NCI-H345 (cell line): Measurements from ENCODE around the gene MYO15A.

Experiments
- DNase-seq: peaks from one replicate; lab custom pipeline; 2025; lab: John Stamatoyannopoulos, UW

MYO15A gene

GRCh38 chr17:18159551-18160120 lies 51.1 kb downstream of the MYO15A start:
- no peak for DNase-seq

- no peak for DNase-seq
Measured at GRCh38 chr17:18160128-18160856, 51.7 kb downstream of the MYO15A start.

GRCh38 chr17:18161207-18162145 lies 52.9 kb downstream of the MYO15A start:
- DNase-seq = no peak

GRCh38 chr17:18163547-18163946 lies 55.0 kb downstream of the MYO15A start:
- DNase-seq = no peak

GRCh38 chr17:18166894-18167293 lies 58.3 kb downstream of the MYO15A start:
- DNase-seq = no peak

- DNase-seq = no peak
Measured at GRCh38 chr17:18167421-18167820, 58.9 kb downstream of the MYO15A start.

- no peak for DNase-seq
Measured at GRCh38 chr17:18172531-18173278, 64.1 kb downstream of the MYO15A start.

GRCh38 chr17:18173740-18174139 lies 65.2 kb downstream of the MYO15A start:
- no peak for DNase-seq

GRCh38 chr17:18176176-18176575 lies 67.6 kb downstream of the MYO15A start:
- no peak for DNase-seq

- no peak for DNase-seq
Measured at GRCh38 chr17:18177133-18177532, 68.6 kb downstream of the MYO15A start.

GRCh38 chr17:18177722-18178121 lies 69.2 kb downstream of the MYO15A start:
- no peak for DNase-seq

- no peak for DNase-seq
Measured at GRCh38 chr17:18179196-18179595, 70.6 kb downstream of the MYO15A start.

- no peak for DNase-seq
Measured at GRCh38 chr17:18179804-18180203, 71.2 kb downstream of the MYO15A start.

GRCh38 chr17:18181358-18181757 lies 72.8 kb downstream of the MYO15A start:
- no peak for DNase-seq

GRCh38 chr17:18182110-18182977 lies 73.8 kb downstream of the MYO15A start:
- no peak for DNase-seq

- DNase-seq = peak; percentile 59
Measured at GRCh38 chr17:18182978-18183333, 74.4 kb downstream of the MYO15A start.

- DNase-seq = peak; percentile 97
Measured at GRCh38 chr17:18183334-18184142, 75.0 kb downstream of the MYO15A start, which contains the start of gene ALKBH5. Gene ALKBH5, plus strand, starts transcription at chr17:18183828. Its CDS starts 416 bp downstream, at chr17:18184244.

GRCh38 chr17:18184143-18185031 lies 75.8 kb downstream of the MYO15A start:
- DNase-seq = no peak

GRCh38 chr17:18185391-18185790 lies 76.8 kb downstream of the MYO15A start:
- no peak for DNase-seq
